Cardiac fibroblast (primary cell): Measurements from ENCODE around the gene DVL3.

Source experiments
- DNase-seq, 2 donors: peaks; one replicate each; pipeline versions ENCODE4 v3.0.0 to v3.0.0-alpha.2; 2010; ENCODE audit warnings: low read depth in 2 of 2
- H3K4me3 ChIP-seq, 2 donors: replicated peaks in 1 of 2; 1 replicate in 1 of 2; 2 replicates in 1 of 2; pipeline ENCODE4 v1.5.1; 2011; ENCODE audit warnings: low read depth in 2 of 2, low read length in 2 of 2, mild to moderate bottlenecking in 2 of 2, moderate library complexity in 1 of 2
- TF ChIP-seq, protein P1 (sequence below): IDR thresholded peaks from one replicate; pipeline ENCODE4 v1.5.1; 2011; ENCODE audit warnings: low read depth, mild to moderate bottlenecking, low read length, inconsistent platforms

DVL3 gene

DNA sequence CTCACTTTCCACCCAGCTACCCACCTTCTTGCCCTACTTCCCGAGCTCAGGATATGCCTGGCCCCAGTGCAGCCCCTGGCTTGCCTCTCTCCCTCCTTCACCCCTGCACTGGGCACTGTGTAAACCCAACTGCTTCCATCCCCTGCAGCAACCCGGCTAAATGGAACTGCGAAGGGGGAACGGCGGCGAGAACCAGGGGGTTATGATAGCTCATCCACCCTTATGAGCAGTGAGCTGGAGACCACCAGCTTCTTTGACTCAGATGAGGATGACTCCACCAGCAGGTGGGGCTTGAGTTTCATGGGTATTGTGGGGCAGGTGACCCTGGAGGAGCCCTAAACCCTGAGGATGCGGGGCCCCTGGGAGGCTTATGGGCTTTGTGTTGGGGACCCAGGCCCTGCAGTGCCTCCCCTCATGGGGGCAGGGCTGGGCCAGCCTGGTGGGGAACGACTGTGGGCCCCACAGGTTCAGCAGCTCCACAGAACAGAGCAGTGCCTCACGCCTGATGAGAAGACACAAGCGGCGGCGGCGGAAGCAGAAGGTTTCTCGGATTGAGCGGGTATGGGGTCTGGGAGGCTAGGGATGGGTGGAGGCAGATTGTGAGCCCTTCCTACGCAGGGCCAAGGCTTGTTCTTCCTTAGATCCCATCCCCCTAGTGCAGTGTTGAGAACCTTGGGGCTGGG lies 9.6 kb downstream of the DVL3 start:
- TF ChIP-seq, protein P1, sequence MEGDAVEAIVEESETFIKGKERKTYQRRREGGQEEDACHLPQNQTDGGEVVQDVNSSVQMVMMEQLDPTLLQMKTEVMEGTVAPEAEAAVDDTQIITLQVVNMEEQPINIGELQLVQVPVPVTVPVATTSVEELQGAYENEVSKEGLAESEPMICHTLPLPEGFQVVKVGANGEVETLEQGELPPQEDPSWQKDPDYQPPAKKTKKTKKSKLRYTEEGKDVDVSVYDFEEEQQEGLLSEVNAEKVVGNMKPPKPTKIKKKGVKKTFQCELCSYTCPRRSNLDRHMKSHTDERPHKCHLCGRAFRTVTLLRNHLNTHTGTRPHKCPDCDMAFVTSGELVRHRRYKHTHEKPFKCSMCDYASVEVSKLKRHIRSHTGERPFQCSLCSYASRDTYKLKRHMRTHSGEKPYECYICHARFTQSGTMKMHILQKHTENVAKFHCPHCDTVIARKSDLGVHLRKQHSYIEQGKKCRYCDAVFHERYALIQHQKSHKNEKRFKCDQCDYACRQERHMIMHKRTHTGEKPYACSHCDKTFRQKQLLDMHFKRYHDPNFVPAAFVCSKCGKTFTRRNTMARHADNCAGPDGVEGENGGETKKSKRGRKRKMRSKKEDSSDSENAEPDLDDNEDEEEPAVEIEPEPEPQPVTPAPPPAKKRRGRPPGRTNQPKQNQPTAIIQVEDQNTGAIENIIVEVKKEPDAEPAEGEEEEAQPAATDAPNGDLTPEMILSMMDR, result no peak
- no peak for DNase-seq
- no peak overlapping the region for H3K4me3 ChIP-seq

DNA sequence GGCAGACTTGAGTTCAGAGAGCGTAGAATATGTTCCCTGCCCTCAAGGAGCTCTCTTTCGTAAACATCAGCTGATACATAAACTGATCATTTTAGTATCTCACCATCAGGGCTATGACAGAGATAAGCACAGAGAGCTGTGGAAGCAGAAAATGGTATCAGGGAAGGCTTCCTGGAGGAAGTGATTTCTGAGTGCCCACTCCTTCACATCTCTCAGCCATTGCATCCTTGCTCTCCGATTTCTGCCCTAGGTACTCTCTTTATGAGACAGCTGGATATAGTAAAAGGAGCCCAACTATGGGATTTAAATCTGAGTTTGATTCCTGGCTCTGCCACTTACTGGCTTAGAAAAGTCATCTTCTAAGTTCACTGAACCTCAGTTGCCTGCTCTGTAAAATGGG lies 10.4 kb downstream of the DVL3 start:
- TF ChIP-seq, protein P1, result no peak

DNA sequence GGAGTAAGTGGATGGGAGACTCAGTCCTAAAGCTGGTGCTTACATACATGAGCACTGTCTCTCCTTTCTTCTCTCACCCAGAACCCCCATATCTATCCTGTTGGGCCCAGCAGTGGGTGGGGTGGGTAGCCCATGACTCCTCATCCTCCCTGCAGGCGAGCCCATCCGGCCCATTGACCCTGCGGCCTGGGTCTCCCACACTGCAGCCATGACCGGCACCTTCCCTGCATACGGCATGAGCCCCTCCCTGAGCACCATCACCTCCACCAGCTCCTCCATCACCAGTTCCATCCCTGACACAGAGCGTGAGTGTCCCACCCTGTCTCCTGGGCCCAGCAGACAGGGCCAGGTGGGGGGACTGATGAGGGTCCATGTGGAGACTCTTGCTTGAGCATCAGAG lies 11.5 kb downstream of the DVL3 start:
- TF ChIP-seq, protein P1, result no peak
- no peak overlapping the region for H3K4me3 ChIP-seq
- no peak for DNase-seq

More for the DNA sequence above, 10.4 kb downstream of the DVL3 start:
- no peak overlapping the region for H3K4me3 ChIP-seq
- no peak for DNase-seq

DNA sequence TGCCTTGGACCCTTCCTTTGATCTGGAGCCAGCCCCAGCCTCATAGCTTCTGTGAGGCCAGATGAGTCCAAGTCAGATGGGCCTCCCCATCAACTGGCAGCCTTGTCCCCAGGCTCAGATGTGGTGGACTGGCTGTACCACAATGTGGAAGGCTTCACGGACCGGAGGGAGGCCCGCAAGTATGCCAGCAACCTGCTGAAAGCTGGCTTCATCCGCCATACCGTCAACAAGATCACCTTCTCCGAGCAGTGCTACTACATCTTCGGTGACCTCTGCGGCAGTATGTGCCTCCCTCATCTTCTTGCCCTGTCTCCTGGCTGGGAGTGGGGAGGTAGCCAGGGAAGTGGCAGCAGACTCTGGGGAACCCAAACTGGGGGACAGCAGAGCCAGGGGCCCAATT lies 12.6 kb downstream of the DVL3 start:
- no peak overlapping the region for H3K4me3 ChIP-seq
- DNase-seq, result no peak
- TF ChIP-seq, protein P1, result no peak

DNA sequence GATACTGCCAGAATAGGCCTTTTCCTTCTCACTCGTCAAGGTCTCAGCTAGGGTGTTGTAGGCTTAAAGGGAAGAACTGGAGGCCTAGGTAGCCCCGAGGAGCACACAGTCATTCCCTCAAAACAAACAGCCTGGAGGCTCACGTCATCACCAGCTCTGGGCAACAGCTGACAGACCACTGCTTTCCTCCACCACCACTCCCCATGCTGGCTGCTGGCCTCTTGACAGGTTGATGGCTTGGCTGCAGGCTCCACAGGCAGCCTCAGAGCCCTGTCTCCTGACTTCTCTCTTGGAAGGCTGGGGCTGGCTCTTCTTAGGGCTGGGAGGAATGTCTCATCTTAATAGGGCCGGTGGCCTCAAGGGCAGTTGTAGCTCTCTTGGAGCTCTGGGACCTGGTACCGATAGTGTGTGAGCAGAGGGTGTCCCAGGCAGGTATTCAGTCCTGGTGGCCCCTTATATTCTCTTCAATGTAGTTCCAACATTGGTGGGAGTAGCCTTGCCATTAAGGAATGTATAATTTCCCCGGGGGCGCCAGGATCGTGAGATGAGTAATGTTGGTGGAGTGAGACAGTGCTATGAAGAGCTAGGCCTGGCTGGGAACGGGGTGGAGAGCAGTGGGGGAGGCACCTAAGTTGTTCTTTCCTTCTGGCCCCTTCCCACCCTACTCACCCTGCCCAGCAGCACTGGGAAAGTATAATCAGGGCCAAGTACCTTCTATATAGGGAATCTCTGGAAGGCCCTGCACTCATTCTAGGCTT lies 13.4 kb downstream of the DVL3 start:
- H3K4me3 ChIP-seq, result no peak overlapping the region
- TF ChIP-seq, protein P1, result no peak
- peak; percentile 75 to 81 for DNase-seq

DNA sequence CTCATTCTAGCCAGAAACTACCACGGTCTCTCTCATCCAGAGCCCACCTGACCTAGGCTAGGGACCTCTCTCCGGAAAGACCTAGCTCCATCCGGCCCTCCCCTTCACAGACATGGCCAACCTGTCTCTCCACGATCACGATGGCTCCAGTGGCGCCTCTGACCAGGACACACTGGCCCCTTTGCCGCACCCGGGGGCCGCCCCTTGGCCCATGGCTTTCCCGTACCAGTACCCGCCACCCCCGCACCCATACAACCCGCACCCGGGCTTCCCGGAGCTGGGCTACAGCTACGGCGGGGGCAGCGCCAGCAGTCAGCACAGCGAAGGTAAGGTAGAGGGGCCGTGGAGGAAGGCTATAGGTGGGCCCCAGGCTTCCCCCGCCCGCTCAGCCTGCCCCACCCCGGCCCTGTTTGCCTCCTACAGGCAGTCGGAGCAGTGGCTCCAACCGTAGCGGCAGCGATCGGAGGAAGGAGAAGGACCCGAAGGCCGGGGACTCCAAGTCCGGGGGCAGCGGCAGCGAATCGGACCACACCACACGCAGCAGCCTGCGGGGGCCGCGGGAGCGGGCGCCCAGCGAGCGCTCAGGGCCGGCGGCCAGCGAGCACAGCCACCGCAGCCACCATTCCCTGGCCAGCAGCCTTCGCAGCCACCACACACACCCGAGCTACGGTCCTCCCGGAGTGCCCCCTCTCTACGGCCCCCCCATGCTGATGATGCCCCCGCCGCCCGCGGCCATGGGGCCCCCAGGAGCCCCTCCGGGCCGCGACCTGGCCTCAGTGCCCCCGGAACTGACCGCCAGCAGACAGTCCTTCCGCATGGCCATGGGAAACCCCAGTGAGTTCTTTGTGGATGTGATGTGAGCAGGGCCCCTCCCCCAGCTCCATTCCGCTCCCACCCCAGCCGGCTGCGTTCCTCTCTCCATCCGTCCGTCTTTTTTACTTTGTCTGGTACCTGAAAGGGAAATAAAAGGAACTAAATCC lies 15.0 kb downstream of the DVL3 start:
- TF ChIP-seq, protein P1, result no peak
- H3K4me3 ChIP-seq, result no peak overlapping the region
- no peak for DNase-seq
